ENCODE data around the gene SLC45A3.
"Not testable (repeated sequence)": the region's sequence is repeated elsewhere in the genome, so short reads cannot be mapped to it uniquely, and the experiment has no call there.

SLC45A3 gene

GRCh38 chr1:205667909-205668643, 12.2 kb downstream of the SLC45A3 start:
- DNase-seq (ENCODE audit: low spot score), result no peak

GRCh38 chr1:205666372-205667166, 13.7 kb downstream of the SLC45A3 start:
- DNase-seq (ENCODE audit: low spot score), result peak; percentile 3

GRCh38 chr1:205665201-205666045, 14.9 kb downstream of the SLC45A3 start:
- no peak for DNase-seq (ENCODE audit: low spot score)

GRCh38 chr1:205664399-205665017, 15.8 kb downstream of the SLC45A3 start:
- peak; percentile 7 for DNase-seq (ENCODE audit: low spot score)

GRCh38 chr1:205663286-205663936, 16.9 kb downstream of the SLC45A3 start:
- DNase-seq (ENCODE audit: low spot score), result no peak

GRCh38 chr1:205662791-205663190, 17.5 kb downstream of the SLC45A3 start:
- no peak for DNase-seq (ENCODE audit: low spot score)

GRCh38 chr1:205662135-205662738, 18.1 kb downstream of the SLC45A3 start:
- DNase-seq (ENCODE audit: low spot score), result no peak

GRCh38 chr1:205661429-205662134, 18.7 kb downstream of the SLC45A3 start:
- no peak for DNase-seq (ENCODE audit: low spot score)

- DNase-seq (ENCODE audit: low spot score), result no peak
Measured at GRCh38 chr1:205660361-205660760, 19.9 kb downstream of the SLC45A3 start.

- DNase-seq (ENCODE audit: low spot score), result peak; percentile 94
Measured at GRCh38 chr1:205658943-205659581, 21.2 kb downstream of the SLC45A3 start.

- DNase-seq (ENCODE audit: low spot score), result no peak
Measured at GRCh38 chr1:205656236-205656635, 24.1 kb downstream of the SLC45A3 start.

GRCh38 chr1:205652984-205653383, 27.3 kb downstream of the SLC45A3 start:
- DNase-seq (ENCODE audit: low spot score), result no peak

GRCh38 chr1:205650241-205650640, 30.1 kb downstream of the SLC45A3 start:
- no peak for DNase-seq (ENCODE audit: low spot score)

- no peak for DNase-seq (ENCODE audit: low spot score)
Measured at GRCh38 chr1:205645519-205645918, 34.8 kb downstream of the SLC45A3 start.

GRCh38 chr1:205642679-205643307, 37.5 kb downstream of the SLC45A3 start:
- DNase-seq (ENCODE audit: low spot score), result no peak

- DNase-seq (ENCODE audit: low spot score), result no peak
Measured at GRCh38 chr1:205639567-205639966, 40.7 kb downstream of the SLC45A3 start.

- DNase-seq (ENCODE audit: low spot score), result no peak
Measured at GRCh38 chr1:205637854-205638468, 42.3 kb downstream of the SLC45A3 start.

GRCh38 chr1:205636732-205637131, 43.6 kb downstream of the SLC45A3 start:
- DNase-seq (ENCODE audit: low spot score), result peak; percentile 18

- not testable (repeated sequence) for DNase-seq (ENCODE audit: low spot score)
Measured at GRCh38 chr1:205636138-205636530, 44.2 kb downstream of the SLC45A3 start.

Measured in GM03348 (cell line).